HepG2 (cell line): ENCODE results near the gene POSTN. TPM values are rescaled to one million over a fixed set of nuclear protein-coding genes. Genes with fewer than 3 reads are reported as not detected.

Experiments used
- ATAC-seq: fragments of 200-7000 bp; cut with Tn5 transposase; 3 replicates; pipeline ENCODE4 v1.9.1; 2020; ENCODE audit warnings: mild to moderate bottlenecking, moderate library complexity
- BruUV-seq: library from RNA; stranded (reverse); fragments of 400-500 nt; replicated peaks from 2 replicates; lab custom pipeline; 2021; lab: Mats Ljungman, UMichigan
- CTCF ChIA-PET: fragments of 300-600 bp; formaldehyde crosslinking; extraction: SDS; loops from one replicate; lab custom pipeline; 2021; ENCODE audit warnings: low total read pairs, inconsistent platforms, low intra/inter-chr PET ratio; lab: Yijun Ruan, JAX
- POLR2A ChIA-PET: fragments of 350-600 bp; sonication (Branson Sonifier 250); formaldehyde crosslinking; loops from one replicate; lab custom pipeline; 2020; ENCODE audit warnings: antibody characterized with exemption, inconsistent platforms; lab: Yijun Ruan, JAX
- DNase-seq: peaks from one replicate; pipeline ENCODE4 v3.0.0-alpha.2; 2015; ENCODE audit warnings: low spot score
- FAIRE-seq: peaks from 3 replicates; lab custom pipeline; 2011; peaks lifted over from hg19 to GRCh38; lab: Jason Lieb, UNC
- H2AFZ ChIP-seq: one replicate; pipeline ENCODE4 v1.6.1; 2011; ENCODE audit warnings: low read length, inconsistent platforms
- H3K27ac ChIP-seq: fragments of 300-600 bp; 3 replicates; pipeline ENCODE4 v1.8.0; 2011; ENCODE audit warnings: mixed run types, mild to moderate bottlenecking, mixed read lengths, low read length, inconsistent platforms; ENCODE audit not compliant: insufficient read depth; ENCODE audit errors: extremely low read length
- H3K27me3 ChIP-seq, 2 experiments: fragments of 200-600 bp in 1 of 2; 2 replicates in 1 of 2; 3 replicates in 1 of 2; pipeline versions ENCODE4 v1.6.0 to v1.8.0; 2011; ENCODE audit warnings: low read length in 2 of 2, mild to moderate bottlenecking in 2 of 2, moderate library complexity in 2 of 2, inconsistent platforms in 1 of 2; ENCODE audit not compliant: insufficient read depth in 2 of 2, control insufficient read depth in 1 of 2
- H3K36me3 ChIP-seq, 2 experiments: fragments of 200-600 bp in 1 of 2; replicated peaks in 1 of 2; 2 replicates in 1 of 2; 3 replicates in 1 of 2; pipeline versions ENCODE4 v1.5.1 to v1.8.0; 2011; ENCODE audit warnings: low read length in 2 of 2, inconsistent platforms in 1 of 2; ENCODE audit not compliant: insufficient read depth in 2 of 2, control insufficient read depth in 1 of 2
- H3K4me1 ChIP-seq: 2 replicates; pipeline ENCODE4 v1.5.1; 2012; ENCODE audit warnings: low read length, inconsistent platforms; ENCODE audit not compliant: insufficient read depth
- H3K4me2 ChIP-seq: 2 replicates; pipeline ENCODE4 v1.6.0; 2011; ENCODE audit warnings: low read depth, low read length, inconsistent platforms
- H3K4me3 ChIP-seq, 3 experiments: fragments of 200-600 bp in 1 of 3; sonication (generic), shearing (Covaris generic) in 1 of 3; replicated peaks in 1 of 3; 2 replicates each; pipeline ENCODE4 v1.5.1; 2011 to 2016; ENCODE audit warnings: low read length in 3 of 3, inconsistent platforms in 2 of 3, low read depth in 2 of 3, mild to moderate bottlenecking in 2 of 3, control low read depth in 1 of 3, mixed read lengths in 1 of 3; ENCODE audit not compliant: insufficient read depth in 1 of 3
- H3K79me2 ChIP-seq: one replicate; pipeline ENCODE4 v1.6.1; 2011; ENCODE audit warnings: low read length, inconsistent platforms; ENCODE audit not compliant: insufficient read depth
- H3K9ac ChIP-seq: 2 replicates; pipeline ENCODE4 v1.6.0; 2011; ENCODE audit warnings: mild to moderate bottlenecking, low read depth, low read length, inconsistent platforms; ENCODE audit not compliant: insufficient read depth
- H3K9me3 ChIP-seq: 2 replicates; pipeline ENCODE4 v1.5.1; 2012; ENCODE audit warnings: mild to moderate bottlenecking, low read length
- H4K20me1 ChIP-seq: 2 replicates; pipeline ENCODE4 v1.6.0; 2011; ENCODE audit warnings: inconsistent platforms, mild to moderate bottlenecking, low read length, moderate library complexity; ENCODE audit not compliant: insufficient read depth
- BRCA1 ChIP-seq: sonication (generic); formaldehyde crosslinking; IDR thresholded peaks from 2 replicates; pipeline ENCODE4 v1.4.0; 2020; ENCODE audit warnings: missing genetic modification reagents
- CEBPG ChIP-seq: IDR thresholded peaks from 2 replicates; pipeline ENCODE4 v1.6.1; 2016
- MTA3 ChIP-seq: sonication (generic); formaldehyde crosslinking; IDR thresholded peaks from 2 replicates; pipeline ENCODE4 v1.4.0; 2020; ENCODE audit warnings: missing genetic modification reagents
- SOX5 ChIP-seq: IDR thresholded peaks from 2 replicates; pipeline ENCODE4 v1.6.1; 2016; ENCODE audit warnings: borderline replicate concordance
- TBX3 ChIP-seq: fragments of 450-650 bp; IDR thresholded peaks from 2 replicates; pipeline ENCODE4 v1.6.1; 2017; ENCODE audit warnings: antibody characterized with exemption, mild to moderate bottlenecking, inconsistent platforms, borderline replicate concordance
- ZFP62 ChIP-seq: sonication (generic); formaldehyde crosslinking; IDR thresholded peaks from 2 replicates; pipeline ENCODE4 v1.4.0; 2020; ENCODE audit warnings: missing genetic modification reagents
- ZNF232 ChIP-seq: sonication (generic); formaldehyde crosslinking; IDR thresholded peaks from 2 replicates; pipeline ENCODE4 v1.4.0; 2020; ENCODE audit warnings: missing genetic modification reagents, borderline replicate concordance
- WGBS: methylation state at CpG from one replicate; pipeline ENCODE4 v1.1.6; 2017; ENCODE audit warnings: low lambda C conversion rate; 5-methylcytosine and 5-hydroxymethylcytosine counted together
- in situ Hi-C: cut with HindIII; loops from 2 replicates; pipeline ENCODE4 v1.10.0; 2017; ENCODE audit warnings: low pct_unique_long_range_greater_than_20kb; ENCODE audit not compliant: extremely low pct_ligation_motif_present
- intact Hi-C: fragments of 100-400 bp; cut with micrococcal nuclease; formaldehyde crosslinking; loops from one replicate; pipeline ENCODE4 v1.10.0; 2022; ENCODE audit not compliant: unreplicated experiment
- polyA plus RNA-seq, 8 experiments: library from polyadenylated mRNA; depleted of rRNA in 3 of 8; stranded (reverse) in 7 of 8; unstranded in 1 of 8; fragments of >200 nt; fragmentation: Illumina TruSeq in 4 of 8; extraction: Trizol in 4 of 8; gene quantifications; 2 replicates each; pipeline versions ENCODE4 v1.2.1 to v1.2.3, GENCODE V29; 2011 to 2016; ENCODE audit warnings: low read depth in 4 of 8, missing spikeins in 1 of 8, mixed read lengths in 1 of 8; ENCODE audit not compliant: insufficient read depth in 1 of 8
- total RNA-seq, 5 experiments: library from RNA; depleted of rRNA; stranded (reverse); fragments of >200 nt; fragmentation: Illumina TruSeq; extraction: Trizol; gene quantifications; 2 replicates each; pipeline ENCODE4 v1.2.3, GENCODE V29; 2016; ENCODE audit warnings: low read depth in 1 of 5
- TF ChIP-seq, protein P1 (sequence below): sonication (generic); formaldehyde crosslinking; IDR thresholded peaks from 2 replicates; pipeline ENCODE4 v1.5.1; 2020; ENCODE audit warnings: mild to moderate bottlenecking, missing genetic modification reagents, borderline replicate concordance
- TF ChIP-seq, protein P2 (sequence below): IDR thresholded peaks from 2 replicates; pipeline ENCODE4 v1.6.1; 2012; ENCODE audit warnings: low read depth, low read length, improper control_type of control experiment
- TF ChIP-seq, protein P3 (sequence below): sonication (generic); formaldehyde crosslinking; IDR thresholded peaks from 2 replicates; pipeline ENCODE4 v1.4.0; 2020; ENCODE audit warnings: missing genetic modification reagents

The POSTN gene
- total and polyA plus RNA-seq, 2 of the 13 experiments (the other 11 are each of a cell fraction or from before 2014, with no cell fraction given) = not detected

DNA sequence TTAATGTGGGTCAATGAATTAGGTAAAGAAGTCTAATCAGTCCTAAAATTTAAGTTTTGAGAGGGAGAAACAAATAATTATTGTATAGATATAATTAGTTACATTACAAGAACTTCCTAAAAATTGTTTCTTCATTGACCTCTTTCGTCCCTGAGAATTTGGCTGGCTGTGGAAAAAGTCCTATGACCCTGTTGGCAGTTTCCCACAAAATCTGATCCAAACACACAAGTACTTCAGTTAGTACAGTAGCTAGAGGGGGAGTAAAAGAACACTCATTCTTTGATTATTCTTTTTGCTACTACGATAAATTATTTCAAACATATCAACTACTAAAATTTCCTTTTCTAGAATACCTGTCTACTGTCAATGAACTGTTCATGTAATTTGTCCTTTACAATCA, 11.3 kb downstream of the POSTN start:
- no peak overlapping the region for H3K9ac ChIP-seq
- H3K27ac ChIP-seq = no peak overlapping the region
- no peaks in the 10 kb centered on the region for H3K4me1 ChIP-seq
- H4K20me1 ChIP-seq = no peaks in the 10 kb centered on the region
- no peak for DNase-seq
- no peak overlapping the region for H3K4me2 ChIP-seq
- ChIA-PET CTCF (no interaction called here), POLR2A (no interaction called here)
- no peaks in the 10 kb centered on the region for H3K9me3 ChIP-seq
- BruUV-seq = no TSS peak
- intact Hi-C loops (no loop called here), in situ Hi-C loops (no loop called here)
- WGBS = 2% methylated on average over 2 of the region's 2 CpGs
- no peak for FAIRE-seq
- no peak overlapping the region for H2AFZ ChIP-seq
- no peak for ATAC-seq
- TF ChIP-seq ZFP62 (CRISPR knock-in tag) = no peak
- TF ChIP-seq, protein P1, sequence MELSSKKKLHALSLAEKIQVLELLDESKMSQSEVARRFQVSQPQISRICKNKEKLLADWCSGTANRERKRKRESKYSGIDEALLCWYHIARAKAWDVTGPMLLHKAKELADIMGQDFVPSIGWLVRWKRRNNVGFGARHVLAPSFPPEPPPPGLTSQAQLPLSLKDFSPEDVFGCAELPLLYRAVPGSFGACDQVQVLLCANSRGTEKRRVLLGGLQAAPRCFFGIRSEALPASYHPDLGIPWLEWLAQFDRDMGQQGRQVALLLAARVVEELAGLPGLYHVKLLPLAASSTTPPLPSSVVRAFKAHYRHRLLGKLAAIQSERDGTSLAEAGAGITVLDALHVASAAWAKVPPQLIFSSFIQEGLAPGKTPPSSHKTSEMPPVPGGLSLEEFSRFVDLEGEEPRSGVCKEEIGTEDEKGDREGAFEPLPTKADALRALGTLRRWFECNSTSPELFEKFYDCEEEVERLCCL (CRISPR knock-in tag) = no peak
- no peaks in the 10 kb centered on the region for H3K36me3 ChIP-seq
- H3K4me3 ChIP-seq = no peak overlapping the region
- H3K79me2 ChIP-seq = no peaks in the 10 kb centered on the region
- no peaks in the 10 kb centered on the region; a peak in 1 of 5 replicates for H3K27me3 ChIP-seq

DNA sequence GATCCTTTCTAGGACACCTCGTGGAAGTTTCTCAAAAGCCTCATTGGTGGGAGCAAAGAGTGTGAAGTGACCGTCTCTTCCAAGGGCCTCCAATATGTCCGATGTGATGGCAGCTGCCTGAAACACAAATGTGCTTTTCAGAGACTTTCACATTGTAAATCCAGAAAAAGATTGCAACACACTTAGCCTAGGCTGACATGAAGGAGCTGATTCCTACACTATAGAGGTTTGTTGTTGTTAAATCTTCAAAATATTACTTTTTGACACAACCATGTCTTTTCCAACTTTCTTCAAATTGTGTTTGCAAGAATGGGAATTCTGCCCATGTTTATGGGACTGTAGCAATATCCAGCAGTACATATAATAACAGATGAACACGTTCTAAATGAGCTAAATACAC, 12.4 kb downstream of the POSTN start:
- no peak overlapping the region for H3K9ac ChIP-seq
- ATAC-seq = no peak
- H3K79me2 ChIP-seq = no peaks in the 10 kb centered on the region
- intact Hi-C loops = no loop called here
- CTCF ChIA-PET = no interaction called here
- 0% methylated on average over 4 of the region's 4 CpGs for WGBS
- no peaks in the 10 kb centered on the region for H4K20me1 ChIP-seq
- TF ChIP-seq CEBPG (CRISPR knock-in tag) = no peak
- TF ChIP-seq SOX5 (CRISPR knock-in tag) = no peak
- TF ChIP-seq, protein P2, sequence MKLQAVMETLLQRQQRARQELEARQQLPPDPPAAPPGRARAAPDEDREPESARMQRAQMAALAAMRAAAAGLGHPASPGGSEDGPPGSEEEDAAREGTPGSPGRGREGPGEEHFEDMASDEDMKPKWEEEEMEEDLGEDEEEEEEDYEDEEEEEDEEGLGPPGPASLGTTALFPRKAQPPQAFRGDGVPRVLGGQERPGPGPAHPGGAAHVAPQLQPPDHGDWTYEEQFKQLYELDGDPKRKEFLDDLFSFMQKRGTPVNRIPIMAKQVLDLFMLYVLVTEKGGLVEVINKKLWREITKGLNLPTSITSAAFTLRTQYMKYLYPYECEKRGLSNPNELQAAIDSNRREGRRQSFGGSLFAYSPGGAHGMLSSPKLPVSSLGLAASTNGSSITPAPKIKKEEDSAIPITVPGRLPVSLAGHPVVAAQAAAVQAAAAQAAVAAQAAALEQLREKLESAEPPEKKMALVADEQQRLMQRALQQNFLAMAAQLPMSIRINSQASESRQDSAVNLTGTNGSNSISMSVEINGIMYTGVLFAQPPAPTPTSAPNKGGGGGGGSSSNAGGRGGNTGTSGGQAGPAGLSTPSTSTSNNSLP = no peak
- no peak for TF ChIP-seq BRCA1 (CRISPR knock-in tag)
- no peak for TF ChIP-seq TBX3
- no peak for TF ChIP-seq ZNF232 (CRISPR knock-in tag)
- TF ChIP-seq, protein P3, sequence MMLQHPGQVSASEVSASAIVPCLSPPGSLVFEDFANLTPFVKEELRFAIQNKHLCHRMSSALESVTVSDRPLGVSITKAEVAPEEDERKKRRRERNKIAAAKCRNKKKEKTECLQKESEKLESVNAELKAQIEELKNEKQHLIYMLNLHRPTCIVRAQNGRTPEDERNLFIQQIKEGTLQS (CRISPR knock-in tag) = no peak
- no peak for TF ChIP-seq MTA3 (CRISPR knock-in tag)
- TF ChIP-seq, all 625 proteins: peak for 0
- H3K36me3 ChIP-seq = no peaks in the 10 kb centered on the region
- BruUV-seq = no TSS peak
- no peak overlapping the region for H3K27ac ChIP-seq
- H3K4me3 ChIP-seq = no peak overlapping the region
- H3K4me2 ChIP-seq = no peak overlapping the region
- no peaks in the 10 kb centered on the region; a peak in 1 of 5 replicates for H3K27me3 ChIP-seq
- no peak overlapping the region for H2AFZ ChIP-seq
- POLR2A ChIA-PET = no interaction called here
- H3K9me3 ChIP-seq = no peaks in the 10 kb centered on the region
- H3K4me1 ChIP-seq = no peaks in the 10 kb centered on the region
- in situ Hi-C loops = no loop called here
- FAIRE-seq (no peak), DNase-seq (no peak)
